ENCODE results near the gene ALG11.

ALG11 gene

DNA sequence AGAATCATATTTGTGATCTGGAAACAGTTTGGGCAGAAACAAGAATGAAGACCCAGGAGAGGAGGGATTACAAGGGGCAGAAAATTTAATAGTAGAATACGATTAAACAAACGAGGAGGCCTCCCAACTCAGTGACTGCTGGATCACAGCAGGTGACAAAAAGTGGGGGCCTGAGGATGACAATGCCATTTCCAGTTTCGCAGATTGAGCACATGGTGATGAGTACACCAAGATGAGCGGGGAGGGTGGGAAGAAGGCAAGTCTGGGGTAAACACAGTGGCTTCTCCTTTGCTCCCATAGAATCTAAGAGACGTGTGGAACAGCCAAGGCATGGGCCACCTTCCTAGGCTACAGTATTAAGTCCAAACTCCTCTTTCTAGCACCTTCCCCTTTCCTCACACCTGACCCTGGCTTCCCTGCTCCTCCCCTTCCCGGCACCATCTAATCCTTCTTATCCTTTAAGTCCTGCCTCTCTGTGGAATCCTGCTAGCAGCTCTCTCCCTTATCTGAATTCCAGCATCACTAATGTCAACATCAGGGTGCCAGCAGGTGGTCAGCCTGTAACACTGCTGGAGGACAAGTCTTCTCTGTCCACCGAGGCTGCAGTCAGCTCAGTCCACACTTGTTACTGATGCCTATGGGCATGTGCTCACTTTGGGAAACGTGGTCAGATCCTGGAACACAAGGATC is 14.4 kb upstream of the ALG11 start:
- no peak for DNase-seq (ENCODE audit: low spot score)

DNA sequence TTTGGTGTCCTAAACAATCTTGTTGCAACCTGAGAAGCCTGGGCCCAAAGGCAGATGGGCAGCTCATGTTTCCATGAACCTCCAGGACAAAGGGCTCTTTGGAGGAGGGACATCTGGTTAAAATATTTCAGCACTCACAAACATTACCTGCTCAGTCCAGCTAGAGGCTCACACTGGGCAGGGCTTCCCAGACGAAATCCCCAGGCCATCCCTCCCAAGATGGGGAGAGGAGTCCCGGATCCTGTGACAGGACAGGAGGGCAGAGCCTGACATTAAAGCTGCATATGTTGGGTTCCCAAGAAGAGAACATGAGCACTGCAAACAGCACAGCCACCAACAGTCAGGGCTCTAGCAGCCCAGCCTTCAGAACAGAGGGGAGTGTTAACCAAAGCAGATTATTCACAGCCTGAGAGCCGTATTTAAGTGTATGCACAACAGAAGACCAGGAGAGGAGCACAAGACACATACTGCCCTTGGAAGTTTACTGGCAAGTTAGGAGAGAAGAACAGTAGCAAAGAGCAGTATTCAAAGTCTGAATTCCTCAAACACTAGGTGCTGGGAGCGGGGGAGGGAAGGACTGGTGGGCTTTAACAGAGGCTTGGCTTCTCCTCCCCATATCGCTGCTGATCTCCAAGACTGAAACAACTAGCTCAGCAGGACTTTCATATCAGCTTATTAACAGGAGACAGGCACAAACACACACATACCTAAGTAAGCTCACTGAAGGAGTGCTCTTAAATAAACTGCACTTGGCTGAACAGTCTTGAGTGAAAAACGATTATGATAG is 13.3 kb upstream of the ALG11 start:
- DNase-seq (ENCODE audit: low spot score) = no peak

DNA sequence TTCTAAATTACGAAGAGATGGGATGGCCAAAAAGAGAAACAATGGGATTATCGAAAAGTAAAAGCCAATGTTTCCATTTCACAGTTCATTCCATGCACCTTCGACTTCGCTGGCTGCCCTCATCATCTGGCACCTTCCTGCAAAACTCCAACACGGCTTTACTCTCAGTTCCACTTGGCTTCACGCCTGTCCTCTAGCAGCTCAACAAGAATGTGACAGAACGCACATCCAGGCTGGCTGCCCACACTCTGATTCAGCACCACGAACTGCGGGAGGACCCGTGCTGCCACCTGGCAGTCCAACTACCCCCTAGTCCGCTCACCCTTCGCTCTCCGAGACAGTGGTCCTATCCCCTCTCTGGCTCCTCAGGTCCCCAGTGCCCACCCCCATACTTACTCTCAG is 12.7 kb upstream of the ALG11 start:
- no peak for DNase-seq (ENCODE audit: low spot score)

DNA sequence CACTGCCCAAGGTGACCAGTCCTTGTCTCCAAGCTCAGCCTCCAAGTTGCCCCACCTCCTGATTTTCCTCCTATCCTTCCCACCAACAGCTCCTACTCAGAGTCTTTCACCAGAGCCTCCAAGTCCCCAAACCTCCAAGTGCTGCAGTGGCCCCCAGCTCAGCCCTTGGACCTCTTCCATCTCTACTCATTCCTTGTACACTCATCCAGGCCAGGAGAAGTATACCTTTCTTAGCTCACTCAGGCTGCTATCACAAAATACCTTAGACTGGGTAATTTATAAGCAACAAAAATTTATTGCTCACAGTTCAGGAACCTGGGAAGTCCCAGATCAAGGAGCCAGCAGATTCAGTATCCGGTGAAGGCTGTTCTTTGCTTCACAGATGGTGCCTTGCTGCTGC is 12.3 kb upstream of the ALG11 start:
- no peak for DNase-seq (ENCODE audit: low spot score)

DNA sequence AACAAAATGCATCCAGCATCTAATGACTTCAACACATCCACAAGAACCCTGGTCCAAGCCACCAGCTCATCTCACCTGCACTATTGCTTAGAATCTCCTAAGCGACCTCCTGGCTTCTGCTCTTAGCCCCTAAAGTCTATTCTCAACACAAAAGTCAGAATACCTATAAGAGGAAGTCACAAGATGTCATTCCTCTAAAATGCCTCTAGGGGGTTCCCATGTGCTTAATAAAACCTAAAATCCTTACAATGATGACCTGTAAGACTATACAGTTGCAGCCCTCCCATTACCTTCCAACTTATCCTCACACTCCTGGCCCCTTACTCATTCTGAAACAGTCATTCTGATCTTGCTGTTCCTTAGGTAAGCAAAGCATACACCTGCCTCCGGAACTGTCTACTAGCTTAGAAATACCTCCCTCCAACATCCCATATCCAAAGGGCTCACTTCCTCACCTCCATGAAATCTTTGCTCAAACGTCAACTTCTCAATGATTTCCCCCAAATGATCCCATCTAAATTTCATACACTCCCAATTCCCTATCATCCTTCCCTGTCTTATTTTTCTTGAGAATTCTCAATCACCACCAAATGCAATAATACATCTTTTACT is 11.0 kb upstream of the ALG11 start:
- peak; percentile 80 for DNase-seq (ENCODE audit: low spot score)

DNA sequence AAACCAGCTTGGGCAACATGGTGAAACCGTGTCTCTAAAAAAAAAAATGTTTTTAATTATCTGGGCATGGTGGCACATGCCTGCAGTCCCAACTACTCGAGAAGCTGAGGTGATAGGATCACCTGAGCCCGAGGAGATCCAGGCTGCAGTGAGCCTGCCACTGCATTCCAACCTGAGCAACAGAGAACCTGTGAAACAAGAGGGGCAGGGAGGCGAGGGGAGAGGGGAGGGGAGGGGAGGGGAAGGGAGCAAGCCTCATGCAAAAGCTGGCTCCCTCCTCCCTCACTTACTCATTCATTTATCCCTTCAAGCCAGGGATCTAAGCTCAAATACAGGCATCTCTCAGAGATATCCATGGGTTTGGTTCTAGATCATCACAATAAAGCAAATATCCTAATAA is 9.8 kb upstream of the ALG11 start:
- DNase-seq (ENCODE audit: low spot score) = no peak

DNA sequence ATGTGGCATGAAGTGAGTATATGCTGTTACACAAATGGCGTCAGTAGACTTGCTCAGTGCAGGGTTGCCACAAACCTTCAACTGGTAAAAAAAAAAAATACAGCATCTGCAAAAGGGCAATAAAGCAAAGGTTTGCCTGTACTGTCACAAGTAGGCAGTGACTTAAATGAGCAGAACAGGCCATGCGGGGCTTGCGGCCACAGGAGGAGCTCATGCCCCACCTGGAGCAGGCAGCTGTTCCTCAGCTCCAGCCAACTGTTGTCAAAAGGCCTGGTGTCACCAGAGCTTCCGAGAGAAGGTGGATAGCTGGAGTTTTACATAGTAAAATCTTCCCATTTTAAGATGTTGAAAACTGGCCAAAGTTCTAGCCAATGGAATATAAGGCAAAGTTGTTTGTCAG is 8.7 kb upstream of the ALG11 start:
- DNase-seq (ENCODE audit: low spot score) = no peak

DNA sequence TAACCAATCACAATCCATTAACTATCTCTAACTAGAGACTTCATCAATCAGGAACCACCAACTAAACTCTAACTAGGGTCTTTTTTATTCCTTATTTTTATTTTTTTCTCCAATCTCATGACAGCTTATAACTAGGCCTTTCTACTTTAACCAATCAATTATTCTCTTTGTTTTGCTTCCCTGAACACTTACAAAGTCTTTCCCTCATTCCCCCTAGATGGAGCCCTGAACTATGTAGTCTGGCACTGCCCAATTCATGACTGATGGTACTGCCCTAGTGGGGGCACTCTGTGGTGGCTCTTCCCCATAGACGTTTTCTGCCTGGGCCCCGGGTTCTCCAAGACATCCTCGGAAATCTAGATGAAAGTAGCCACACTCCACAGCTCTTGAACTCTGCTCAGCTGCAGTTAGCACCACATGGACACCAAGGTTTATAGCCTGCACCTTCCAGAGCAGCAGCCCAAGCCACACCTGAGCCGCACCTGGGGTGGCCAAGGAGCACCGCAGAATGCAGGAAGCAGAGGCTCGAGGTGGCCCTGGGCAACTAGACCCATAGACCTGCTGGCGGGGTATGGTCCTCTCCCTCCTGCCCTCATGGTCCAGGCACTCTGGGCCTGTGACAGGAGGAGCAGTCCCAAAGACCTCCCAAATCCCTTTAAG is 7.6 kb upstream of the ALG11 start:
- DNase-seq (ENCODE audit: low spot score) = no peak

DNA sequence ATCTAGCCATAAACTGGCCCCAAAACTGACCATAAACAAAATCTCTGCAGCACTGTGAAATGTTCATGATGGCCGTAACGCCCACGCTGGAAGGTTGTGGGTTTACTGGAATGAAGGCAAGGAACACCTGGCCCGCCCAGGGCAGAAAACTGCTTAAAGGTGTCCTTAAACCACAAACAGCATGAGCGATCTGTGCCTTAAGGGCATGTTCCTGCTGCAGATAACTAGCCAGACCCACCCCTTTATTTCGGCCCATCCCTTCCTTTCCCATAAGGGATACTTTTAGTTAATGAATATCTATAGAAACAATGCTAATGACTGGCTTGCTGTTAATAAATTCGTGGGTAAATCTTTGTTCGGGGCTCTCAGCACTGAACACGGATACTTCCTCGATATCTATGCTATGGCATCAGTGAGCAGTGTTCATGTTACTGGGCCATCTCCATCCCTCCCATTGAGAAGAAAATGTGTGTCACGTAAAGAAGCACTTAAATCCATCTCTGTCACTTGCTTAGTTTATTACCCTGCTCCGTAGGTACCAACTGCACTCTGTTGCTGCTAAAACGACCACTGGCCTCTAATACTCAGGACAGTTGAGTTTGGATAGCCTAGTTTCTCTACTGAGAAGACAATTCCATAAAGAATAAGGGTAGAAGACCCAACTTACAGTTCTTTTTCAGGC is 6.2 kb upstream of the ALG11 start:
- DNase-seq (ENCODE audit: low spot score) = no peak

DNA sequence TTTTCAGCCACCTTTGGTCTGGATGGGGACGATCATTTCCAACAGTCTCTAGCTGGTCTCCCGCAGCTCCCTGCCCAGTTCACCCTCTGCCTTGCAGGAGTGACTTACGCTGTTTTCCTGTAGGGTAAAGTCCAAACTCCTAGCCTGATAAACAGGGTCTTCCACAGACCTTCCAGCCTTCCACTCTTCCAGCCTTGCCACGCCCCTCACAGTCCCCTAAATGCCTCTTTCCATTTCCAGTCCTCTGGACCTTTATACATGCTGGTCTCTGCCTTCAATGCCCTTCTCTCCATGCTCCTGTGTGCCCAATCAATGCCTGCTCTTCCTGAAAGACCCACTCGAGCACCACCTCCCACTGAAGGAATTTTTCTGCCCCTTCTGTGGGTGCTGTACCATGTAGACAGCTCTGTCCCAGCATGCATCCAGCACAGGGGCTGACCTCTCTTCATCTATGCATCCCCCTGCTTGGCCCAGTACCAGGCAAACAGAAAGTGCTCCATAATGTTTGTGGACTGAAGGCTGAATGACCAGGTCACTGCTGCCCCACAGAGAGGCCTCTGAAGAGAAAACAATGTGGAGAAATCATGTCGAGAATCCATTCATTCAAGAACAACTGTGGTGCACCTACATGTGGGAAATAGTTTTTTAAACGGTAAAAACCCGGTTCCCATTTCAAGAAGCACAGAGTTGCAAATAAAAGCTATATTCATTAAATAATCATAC is 5.5 kb upstream of the ALG11 start:
- no peak for DNase-seq (ENCODE audit: low spot score)

DNA sequence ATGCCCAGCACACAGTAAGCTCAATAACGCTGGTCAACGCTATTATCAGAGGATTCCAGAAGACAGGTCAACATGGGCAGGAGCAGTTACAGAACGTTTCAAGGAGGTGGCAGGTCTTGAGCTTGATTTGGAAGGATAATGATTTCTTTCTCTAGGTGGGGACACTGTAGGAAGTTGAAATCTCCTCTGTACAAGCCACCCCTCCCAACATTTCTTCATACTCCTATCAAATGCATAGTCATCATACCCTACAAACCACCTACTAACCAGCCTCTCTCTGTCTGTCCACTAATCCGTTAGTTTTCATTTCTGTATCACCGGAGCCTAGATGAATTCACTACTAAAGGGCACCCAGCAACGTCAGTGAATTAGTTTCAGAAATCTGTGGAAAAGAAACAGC is 2.3 kb upstream of the ALG11 start:
- peak; percentile 26 for DNase-seq (ENCODE audit: low spot score)

DNA sequence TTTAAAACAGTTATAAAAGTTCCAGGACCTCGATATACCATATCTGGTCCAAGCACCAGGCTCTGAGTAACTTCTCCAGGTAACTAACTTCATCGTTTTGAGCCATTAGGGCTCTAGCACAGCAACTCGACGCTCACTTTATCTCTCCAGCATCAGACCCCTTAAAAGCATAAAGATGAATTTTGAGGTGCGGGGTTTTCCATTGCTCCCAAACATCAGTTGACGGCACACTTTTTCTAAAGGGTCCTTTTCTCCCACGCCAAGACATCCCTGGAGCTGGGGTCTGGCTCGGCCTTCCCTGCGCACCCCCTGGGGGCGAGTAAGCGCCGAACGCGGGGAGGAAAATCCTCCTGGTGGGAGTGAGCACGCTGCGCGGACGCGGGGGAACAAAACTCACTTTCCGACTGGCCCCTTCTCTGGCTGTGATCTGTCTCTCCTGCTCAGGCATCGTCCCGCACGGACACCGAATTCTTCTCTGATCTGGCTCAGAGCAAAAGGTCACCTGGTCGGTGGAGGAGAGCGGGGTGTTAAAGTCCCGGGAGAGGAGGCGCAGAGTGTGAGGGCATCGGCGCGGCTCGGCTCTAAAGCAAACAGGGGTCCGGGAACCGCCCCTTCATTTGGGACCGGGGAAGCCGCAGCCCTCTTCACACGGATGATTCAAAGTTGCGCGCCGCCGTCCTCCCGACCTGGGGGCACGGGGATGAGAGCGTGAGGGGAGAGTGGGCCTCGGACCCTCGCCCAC is 1.1 kb upstream of the ALG11 start, which contains the start of gene ATP7B:
Gene ATP7B (minus strand): TSS at position 561 of the 742 bp plus-strand sequence. CDS start 113 bp downstream, at position 448.
- no peak for DNase-seq (ENCODE audit: low spot score)

DNA sequence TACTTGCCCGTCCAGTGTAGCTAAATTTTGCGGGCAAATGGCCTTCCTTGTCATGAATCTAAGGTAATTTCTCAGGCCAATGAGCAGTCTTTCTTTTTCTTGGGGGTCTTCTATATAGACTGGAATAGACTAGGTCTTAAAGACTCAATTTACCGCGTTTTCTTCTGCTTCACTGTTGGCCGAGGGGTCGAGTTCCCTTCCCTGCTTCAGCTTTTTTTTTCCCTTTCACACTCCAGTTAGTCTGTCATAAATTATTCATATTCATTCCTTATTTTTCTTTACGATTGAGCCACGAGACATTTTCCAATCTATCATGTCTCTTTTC is 276 bp downstream of the ALG11 start:
- no peak for DNase-seq (ENCODE audit: low spot score)

DNA sequence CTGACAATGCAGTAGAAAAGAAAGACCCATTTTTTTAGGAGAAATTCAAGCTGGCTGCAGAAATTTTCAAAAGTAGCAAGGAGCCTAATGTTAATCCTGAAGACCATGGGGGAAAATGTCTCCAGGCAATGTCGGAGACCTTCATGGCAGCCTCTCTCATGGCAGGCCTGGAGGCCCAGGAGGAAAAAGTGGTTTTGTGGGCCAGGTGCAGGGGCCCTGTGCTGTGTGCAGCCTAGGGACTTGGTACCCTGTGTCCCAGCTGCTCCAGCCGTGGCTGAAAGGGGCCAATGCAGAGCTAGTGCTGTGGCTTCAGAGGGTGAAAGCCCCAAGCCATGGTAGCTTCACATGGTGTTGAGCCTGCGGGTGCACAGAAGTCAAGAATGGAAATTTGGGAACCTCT is 4.1 kb downstream of the ALG11 start:
- no peak for DNase-seq (ENCODE audit: low spot score)

DNA sequence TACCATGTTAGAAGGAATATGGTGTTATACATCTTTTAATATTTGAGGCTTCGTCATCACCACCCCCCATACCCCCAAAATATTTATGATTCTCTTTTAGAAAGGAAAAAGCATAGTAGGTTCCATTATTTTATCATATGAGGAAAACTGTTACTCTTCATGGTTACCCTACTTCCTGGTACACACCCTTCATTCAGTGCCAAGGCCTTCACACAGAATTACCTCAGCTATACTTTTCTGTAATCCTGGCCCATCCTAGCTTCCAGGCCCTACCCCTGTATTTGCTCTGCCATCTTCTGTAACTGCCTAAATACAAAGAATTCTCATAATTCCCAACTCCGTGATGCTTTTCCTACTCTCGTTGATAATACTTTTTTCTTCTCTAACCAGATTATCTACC is 8.0 kb downstream of the ALG11 start:
- DNase-seq (ENCODE audit: low spot score) = no peak

DNA sequence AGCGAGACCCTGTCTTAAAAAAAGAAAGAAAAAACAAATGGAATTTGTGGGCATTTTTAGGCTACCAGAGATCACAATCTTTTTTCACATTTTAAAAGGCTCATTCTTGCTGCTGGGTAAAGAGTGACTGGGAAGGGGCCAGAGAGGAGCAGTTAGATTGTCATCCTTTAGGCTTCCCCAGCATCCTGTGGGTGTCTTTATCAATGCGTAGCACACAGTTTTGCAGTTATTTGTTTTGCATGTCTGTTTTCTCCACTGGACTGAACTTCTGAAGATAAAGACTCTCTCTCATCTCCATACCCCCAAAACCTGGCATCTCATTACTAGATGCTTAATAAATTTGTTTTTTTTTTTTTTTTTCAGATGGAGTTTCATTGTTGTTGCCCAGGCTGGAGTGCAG is 10.2 kb downstream of the ALG11 start:
- DNase-seq (ENCODE audit: low spot score) = peak; percentile 63

DNA sequence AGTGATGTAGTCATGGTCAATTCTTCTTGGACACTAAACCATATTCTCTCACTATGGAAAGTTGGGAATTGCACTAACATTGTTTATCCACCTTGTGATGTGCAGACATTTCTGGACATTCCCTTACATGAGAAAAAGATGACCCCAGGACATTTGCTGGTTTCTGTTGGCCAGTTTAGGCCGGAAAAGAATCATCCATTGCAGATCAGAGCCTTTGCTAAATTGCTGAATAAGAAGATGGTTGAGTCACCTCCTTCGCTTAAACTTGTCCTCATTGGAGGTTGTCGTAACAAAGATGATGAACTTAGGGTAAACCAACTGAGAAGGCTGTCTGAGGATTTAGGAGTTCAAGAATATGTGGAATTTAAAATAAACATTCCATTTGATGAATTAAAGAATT is 12.3 kb downstream of the ALG11 start, which contains the start of gene UTP14C:
Gene UTP14C (plus strand): TSS at position 211 of the 400 bp plus-strand sequence. CDS start 4,114 bp downstream, outside the sequence.
- no peak for DNase-seq (ENCODE audit: low spot score)

DNA sequence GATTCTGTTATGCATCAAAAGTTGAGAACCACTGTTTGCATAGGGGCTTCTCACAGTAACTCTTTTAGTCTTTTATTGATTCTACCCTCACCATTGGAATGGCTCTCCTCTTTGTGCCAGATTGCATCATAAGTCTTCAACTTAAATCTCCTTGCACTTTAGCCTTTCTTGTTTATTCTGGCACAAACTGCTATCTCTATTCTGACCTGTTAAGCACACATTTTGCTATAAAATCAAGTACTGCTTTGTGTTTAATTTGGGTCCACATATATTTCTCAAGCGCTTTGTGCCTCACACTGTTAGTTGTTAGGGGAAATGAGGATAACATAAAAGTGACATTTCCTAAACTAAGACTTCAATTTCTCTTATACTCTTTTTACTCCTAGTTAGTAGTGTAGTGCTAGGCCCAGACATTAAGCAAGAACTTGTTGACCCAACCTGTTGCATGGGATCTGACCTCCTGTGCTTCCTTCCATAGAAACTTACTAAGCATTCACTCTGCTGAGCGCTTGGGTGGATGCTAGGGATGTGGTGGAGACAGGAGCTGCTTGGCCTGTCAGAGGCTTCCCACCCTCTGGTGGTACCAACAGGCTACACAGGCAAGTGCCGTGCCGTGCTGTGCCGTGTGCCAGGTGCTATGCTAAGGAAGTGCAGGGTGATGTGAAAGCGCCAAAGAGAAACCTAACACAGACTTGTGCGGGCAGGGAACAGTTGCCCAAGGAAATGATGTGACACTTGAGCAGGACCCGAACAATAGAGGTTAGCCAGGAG is 13.5 kb downstream of the ALG11 start:
- DNase-seq (ENCODE audit: low spot score) = no peak

DNA sequence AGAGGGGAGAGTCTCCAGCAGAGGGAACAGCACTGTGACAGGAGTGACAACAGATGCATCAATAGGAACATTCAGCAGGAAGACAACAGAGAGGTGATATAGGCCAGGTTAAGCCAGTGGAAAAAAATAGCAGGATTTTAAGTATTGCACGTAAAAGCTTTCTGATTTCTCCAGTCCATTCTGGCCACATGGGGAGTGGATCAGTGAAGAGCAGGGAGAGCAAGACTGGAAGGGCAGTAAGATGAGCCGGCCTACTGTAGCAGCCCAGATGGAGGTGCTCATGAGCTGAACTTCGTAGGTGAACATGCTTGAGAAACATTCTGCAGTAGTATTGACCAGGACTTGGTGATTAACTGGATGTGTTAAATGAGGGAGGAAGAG is 14.0 kb downstream of the ALG11 start:
- DNase-seq (ENCODE audit: low spot score) = no peak

DNA sequence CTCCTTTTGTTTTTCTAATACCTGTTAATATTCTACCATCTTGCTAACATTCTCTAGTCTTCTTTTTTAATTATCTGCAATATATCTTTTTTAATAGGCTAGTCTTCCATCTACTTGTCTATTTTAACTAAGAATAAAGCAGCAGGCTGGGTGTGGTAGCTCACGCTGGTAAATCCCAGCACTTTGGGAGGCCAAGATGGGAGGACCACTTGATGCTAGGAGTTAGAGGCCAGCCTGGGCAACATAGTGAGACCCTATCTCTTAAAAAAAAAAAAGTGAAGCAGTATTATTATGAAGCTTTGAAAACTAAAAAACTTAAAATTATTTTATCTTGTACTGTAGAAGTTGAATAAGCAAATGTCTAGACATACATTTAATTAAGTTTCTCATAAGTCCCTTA is 15.6 kb downstream of the ALG11 start:
- no peak for DNase-seq (ENCODE audit: low spot score)

Data from hematopoietic multipotent progenitor cell treated with erythropoietin and hydrocortisone succinate and interleukin-3 and kit ligand, for 15 days (in vitro differentiated cells).